ENCODE data around the gene ZCCHC9. TPM values are rescaled to one million over a fixed set of nuclear protein-coding genes. Genes with fewer than 3 reads are reported as not detected.

The ZCCHC9 gene
- total and polyA plus RNA-seq, 2 of the 4 experiments (the other 2 are of a cell fraction): 20.4 to 24.6 TPM

GRCh38 chr5:81335946-81336345 lies 34.6 kb downstream of the ZCCHC9 start:
- Histone ChIP-seq H3K36me3 (ENCODE audit: control insufficient read depth, insufficient read depth, low read length) (no peaks in the 10 kb centered on the region), H3K4me2 (ENCODE audit: low read depth, low read length) (no peak overlapping the region), H2AK5ac (ENCODE audit: low read depth, low read length) (no peak overlapping the region), H3K18ac (ENCODE audit: low read depth, low read length) (no peak overlapping the region), H3K23ac (ENCODE audit: low read depth, low read length) (no peak overlapping the region), H2AK9ac (replicated peaks; ENCODE audit: low read depth, low read length, poor library complexity) (no peak overlapping the region), H4K20me1 (ENCODE audit: insufficient read depth, low read length) (no peaks in the 10 kb centered on the region), H3K79me1 (ENCODE audit: low read depth in 1 of 2, low read length in 2 of 2) (no peaks in the 10 kb centered on the region), H3K14ac (replicated peaks; ENCODE audit: low read depth, low read length) (no peak overlapping the region), H3K4ac (ENCODE audit: low read depth, low read length) (no peak overlapping the region), H2BK20ac (ENCODE audit: low read depth, low read length) (no peak overlapping the region), H4K91ac (ENCODE audit: insufficient read depth, low read depth, low read length) (no peak overlapping the region), H3K4me3 (ENCODE audit: insufficient read depth, low read depth, low read length) (no peak overlapping the region), H2AFZ (replicated peaks; ENCODE audit: low read length, poor library complexity) (no peak overlapping the region), H3K9me1 (ENCODE audit: insufficient read depth, low read length) (no peaks in the 10 kb centered on the region), H3K4me1 (ENCODE audit: control insufficient read depth, insufficient read depth, low read length) (no peaks in the 10 kb centered on the region), H4K8ac (ENCODE audit: low read depth in 2 of 2, low read length in 2 of 2) (no peak overlapping the region), H4K5ac (ENCODE audit: low read depth, low read length) (no peak overlapping the region), H2BK120ac (ENCODE audit: low read depth, low read length) (no peak overlapping the region), H3K56ac (ENCODE audit: extremely low read depth, insufficient read depth, low read length) (no peak overlapping the region), H3K27me3 (ENCODE audit: control insufficient read depth, insufficient read depth, low read length) (no peaks in the 10 kb centered on the region), H3K27ac (ENCODE audit: insufficient read depth, low read length) (no peak overlapping the region), H3K9me3 (ENCODE audit: control insufficient read depth, insufficient read depth, low read length) (no peaks in the 10 kb centered on the region), H2BK5ac (ENCODE audit: low read depth, low read length, poor library complexity, severe bottlenecking) (no peak overlapping the region), H2BK15ac (ENCODE audit: low read depth, low read length) (no peak overlapping the region), H3K9ac (ENCODE audit: low read depth, low read length) (no peak overlapping the region)
- WGBS, 2 experiments (ENCODE audit: extremely low coverage in 2 of 2, insufficient read length in 1 of 2): no CpG with 5 or more reads among the region's 2 CpGs
- in situ Hi-C loops (cut with MboI; ENCODE audit: low sequenced_read_pairs) (no loop called here), dilution Hi-C loops (cut with HindIII; ENCODE audit: low sequenced_read_pairs, unreplicated experiment) (no loop called here), intact Hi-C loops (cut with micrococcal nuclease) (no loop called here)
- ChIA-PET CTCF (no interaction called here), POLR2A (ENCODE audit: unreplicated experiment) (no interaction called here)
- DNase-seq (no peak), ATAC-seq (ENCODE audit: low read depth) (no peak)
- no TSS peak for BruUV-seq (replicated peaks)
- TF ChIP-seq ELK1 (IDR thresholded peaks at IDR 0.05; ENCODE audit: borderline replicate concordance, low read depth, low read length) (no peak), CEBPB (IDR thresholded peaks at IDR 0.05; ENCODE audit: low read depth, low read length) (peak; percentile 57)

All from IMR-90 (cell line).